ENCODE measurements around the gene LNP1. TPM values are rescaled to one million over a fixed set of nuclear protein-coding genes. Genes with fewer than 3 reads are reported as not detected.

Gene LNP1
- total and polyA plus RNA-seq, 2 of the 8 experiments (the other 6 are each of a cell fraction or from before 2014, with no cell fraction given), result 6.6 to 8.7 TPM

GRCh38 chr3:100411091-100411982, 10.0 kb downstream of the LNP1 start:
- no peak for DNase-seq (ENCODE audit: low read depth in 1 of 2, low spot score in 2 of 2)
- H2BK12ac ChIP-seq (ENCODE audit: low read depth, low read length), result no peak overlapping the region
- no peaks in the 10 kb centered on the region for H3K9me3 ChIP-seq (ENCODE audit: insufficient read depth in 2 of 2, low read depth in 1 of 2, low read length in 1 of 2)
- no peak overlapping the region for H4K5ac ChIP-seq (ENCODE audit: insufficient read length, low read depth, low read length)
- H3K4me2 ChIP-seq (ENCODE audit: insufficient read depth in 1 of 2, low read depth in 2 of 2, low read length in 2 of 2), result no peak overlapping the region
- ChIA-PET CTCF (ENCODE audit: partially characterized antibody) (no interaction called here), POLR2A (ENCODE audit: partially characterized antibody) (interaction anchor here (0.9 to 7.4 kb wide), 3 partner anchors 9 to 315 kb away, joined by 3 to 58 read pairs (median 3); partner anchors contain the start of genes LNP1 and TOMM70)
- H3K23me2 ChIP-seq (ENCODE audit: low read depth, low read length), result no peaks in the 10 kb centered on the region
- H2AK5ac ChIP-seq (ENCODE audit: low read depth, low read length), result no peak overlapping the region
- no peak overlapping the region for H4K91ac ChIP-seq (replicated peaks; ENCODE audit: insufficient read length, low read length)
- H3K23ac ChIP-seq (ENCODE audit: insufficient read length), result no peak overlapping the region
- H3K27me3 ChIP-seq (replicated peaks in 1 of 4; ENCODE audit: control insufficient read depth in 3 of 4, extremely low read depth in 1 of 4, insufficient read depth in 3 of 4, low read length in 3 of 4), result no peaks in the 10 kb centered on the region
- TF ChIP-seq RFX5 (IDR thresholded peaks at IDR 0.05; ENCODE audit: borderline replicate concordance, low read depth, low read length) (no peak), RNF2 (IDR thresholded peaks at IDR 0.05; ENCODE audit: borderline replicate concordance, low read depth, low read length, missing control alignments, poor library complexity, severe bottlenecking) (no peak), TAF1 (IDR thresholded peaks at IDR 0.05; ENCODE audit: low read depth, low read length) (no peak), BRCA1 (IDR thresholded peaks at IDR 0.05; ENCODE audit: low read depth, low read length) (no peak), JUN (IDR thresholded peaks at IDR 0.05; ENCODE audit: low read depth, low read length) (no peak), EP300 (IDR thresholded peaks at IDR 0.05; ENCODE audit: borderline replicate concordance in 1 of 2, low read depth in 2 of 2, low read length in 2 of 2) (no peak), SIN3A (conservative IDR thresholded peaks at IDR 0.05 in 1 of 2, IDR thresholded peaks at IDR 0.05 in 1 of 2; ENCODE audit: low read depth in 1 of 2, low read length in 2 of 2) (no peak)
- H4K20me1 ChIP-seq (replicated peaks in 1 of 2; ENCODE audit: control insufficient read depth in 1 of 2, insufficient read depth in 2 of 2, low read length in 2 of 2), result peaks cover 0 to 1% of the 10 kb centered on the region in 2 experiments
- H2BK20ac ChIP-seq (ENCODE audit: low read length), result no peak overlapping the region
- H3K79me1 ChIP-seq (ENCODE audit: low read depth, low read length), result 0 out of 2 replicates have a peak, but pooled peaks cover 4% of the 10 kb centered on the region
- FAIRE-seq, result no peak
- no peak overlapping the region for H3K56ac ChIP-seq (replicated peaks; ENCODE audit: insufficient read length, low read depth, low read length)
- peaks cover 2 to 15% (median 5%) of the 10 kb centered on the region in 4 experiments; a peak in 5 of 7 replicates for H3K4me1 ChIP-seq (replicated peaks in 1 of 4; ENCODE audit: control insufficient read depth in 3 of 4, insufficient read depth in 4 of 4, low read length in 3 of 4)
- H3K27ac ChIP-seq (ENCODE audit: low read depth, low read length), result no peak overlapping the region
- no peak overlapping the region for H3K4me3 ChIP-seq (ENCODE audit: extremely low read depth in 1 of 4, insufficient read depth in 2 of 4, low read depth in 3 of 4, low read length in 4 of 4)
- no peak overlapping the region for H2BK5ac ChIP-seq (ENCODE audit: low read depth, low read length)
- H3K18ac ChIP-seq (ENCODE audit: extremely low read depth, low read length), result no peak overlapping the region
- H3K14ac ChIP-seq (ENCODE audit: insufficient read length), result no peak overlapping the region
- no peak overlapping the region for H4K8ac ChIP-seq (ENCODE audit: extremely low read depth, insufficient read depth, low read length)
- 94% methylated on average over 2 of the region's 2 CpGs; no CpG with 5 or more reads in 1 of the 2 experiments for WGBS, 2 experiments (ENCODE audit: extremely low coverage in 1 of 2, insufficient coverage in 1 of 2, insufficient read length in 1 of 2, insufficient replicate concordance in 2 of 2, low coverage in 1 of 2, low lambda C conversion rate in 2 of 2, missing lambda C conversion rate in 1 of 2)
- no peak overlapping the region for H2AFZ ChIP-seq (ENCODE audit: low read length)
- peaks cover 0 to 30% of the 10 kb centered on the region in 2 experiments; a peak in 3 of 4 replicates for H3K79me2 ChIP-seq (ENCODE audit: control insufficient read depth in 1 of 2, insufficient read depth in 2 of 2, low read length in 2 of 2)
- H2BK15ac ChIP-seq (ENCODE audit: low read length), result no peak overlapping the region
- no peak overlapping the region for H3K9ac ChIP-seq (replicated peaks in 1 of 4; ENCODE audit: extremely low read depth in 1 of 4, low read depth in 3 of 4, low read length in 3 of 4)
- peaks cover 0 to 6% (median 0%) of the 10 kb centered on the region in 4 experiments; a peak in 3 of 8 replicates for H3K36me3 ChIP-seq (ENCODE audit: control insufficient read depth in 2 of 4, insufficient read depth in 4 of 4, low read length in 3 of 4)
- no peak overlapping the region for H2BK120ac ChIP-seq (replicated peaks; ENCODE audit: low read depth, low read length)
- no peak overlapping the region for H3K4ac ChIP-seq (replicated peaks; ENCODE audit: insufficient read length, low read depth, low read length)
